ENCODE results near the gene MUC13.

MUC13 gene

DNA sequence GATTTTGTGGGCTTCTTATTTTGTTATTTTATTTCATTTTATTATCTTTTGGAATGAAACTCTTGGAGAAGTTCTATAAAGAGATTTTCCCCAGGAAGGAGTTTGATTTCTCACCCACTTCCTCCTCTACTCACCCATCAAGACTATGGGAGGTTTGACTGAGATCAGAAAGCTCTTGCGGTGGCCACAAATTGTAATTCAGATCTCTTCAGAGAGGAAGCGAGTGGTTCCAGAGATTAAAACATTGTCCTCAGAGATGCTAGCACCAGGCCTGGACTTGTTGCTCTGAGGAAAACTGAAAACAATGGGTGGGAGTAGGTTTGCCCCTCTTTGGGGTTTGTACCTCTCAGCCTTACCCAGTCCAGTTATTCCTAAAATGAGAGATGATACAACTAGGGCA lies 8.1 kb upstream of the MUC13 start:
- Histone ChIP-seq H3K4me3 (ENCODE audit: low read length) (no peak overlapping the region), H3K4me1 (ENCODE audit: insufficient read depth, low read length) (no peaks in the 10 kb centered on the region), H3K27ac (ENCODE audit: low read depth, low read length) (no peak overlapping the region), H3K9ac (ENCODE audit: low read depth, low read length) (no peak overlapping the region), H3K27me3 (ENCODE audit: insufficient read depth, low read length) (no peaks in the 10 kb centered on the region), H3K9me3 (ENCODE audit: insufficient read depth, low read depth, low read length) (no peaks in the 10 kb centered on the region), H3K36me3 (ENCODE audit: insufficient read depth, low read length) (no peaks in the 10 kb centered on the region)
- 94% methylated on average over 2 of the region's 2 CpGs for WGBS

DNA sequence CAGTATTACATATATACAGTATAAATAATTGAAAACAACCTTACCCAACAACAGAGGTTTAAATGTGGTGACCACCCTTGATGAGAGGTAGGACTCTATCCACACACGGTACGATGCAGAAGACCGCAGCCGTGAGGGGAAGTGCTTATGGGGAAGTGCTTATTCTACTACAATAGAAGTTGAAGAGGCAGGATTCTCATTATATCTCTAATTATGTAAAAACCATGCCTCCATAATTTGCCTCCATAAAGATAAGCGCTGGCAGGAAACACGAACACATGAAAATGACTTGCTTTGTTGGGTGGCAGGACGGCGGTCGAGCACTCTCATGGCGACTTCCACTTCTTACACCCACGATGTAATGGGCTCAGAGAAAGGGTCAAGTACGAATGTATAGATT lies 7.2 kb upstream of the MUC13 start:
- 90% methylated on average over 8 of the region's 12 CpGs for WGBS
- Histone ChIP-seq H3K27ac (ENCODE audit: low read depth, low read length) (no peak overlapping the region), H3K36me3 (ENCODE audit: insufficient read depth, low read length) (no peaks in the 10 kb centered on the region), H3K4me3 (ENCODE audit: low read length) (no peak overlapping the region), H3K27me3 (ENCODE audit: insufficient read depth, low read length) (no peaks in the 10 kb centered on the region), H3K9me3 (ENCODE audit: insufficient read depth, low read depth, low read length) (no peaks in the 10 kb centered on the region), H3K9ac (ENCODE audit: low read depth, low read length) (no peak overlapping the region), H3K4me1 (ENCODE audit: insufficient read depth, low read length) (no peaks in the 10 kb centered on the region)

DNA sequence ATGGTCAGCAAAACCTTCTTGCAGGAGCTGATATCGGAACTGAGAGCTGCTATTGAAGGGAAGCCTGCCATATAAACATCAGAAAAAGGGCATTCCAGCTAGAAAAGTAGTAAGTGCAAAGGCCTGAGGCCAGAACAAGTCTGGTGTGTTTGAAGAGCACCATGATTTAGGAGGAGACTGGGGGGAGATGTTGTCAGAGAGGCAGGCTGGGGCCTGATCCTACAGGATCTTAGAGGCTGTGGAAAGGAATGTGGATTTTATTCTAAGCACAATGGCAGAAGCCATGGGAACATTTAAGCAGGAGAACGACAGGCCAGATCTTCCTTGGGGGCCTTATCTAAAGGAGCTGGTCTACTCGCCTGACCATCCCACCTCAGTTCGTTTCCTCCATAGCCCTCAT lies 5.1 kb upstream of the MUC13 start:
- H3K4me1 ChIP-seq (ENCODE audit: insufficient read depth, low read length), result no peaks in the 10 kb centered on the region
- H3K9ac ChIP-seq (ENCODE audit: low read depth, low read length), result no peak overlapping the region
- H3K36me3 ChIP-seq (ENCODE audit: insufficient read depth, low read length), result no peaks in the 10 kb centered on the region
- WGBS, result 82% methylated on average over 4 of the region's 4 CpGs
- no peak overlapping the region for H3K27ac ChIP-seq (ENCODE audit: low read depth, low read length)
- no peaks in the 10 kb centered on the region for H3K9me3 ChIP-seq (ENCODE audit: insufficient read depth, low read depth, low read length)
- H3K4me3 ChIP-seq (ENCODE audit: low read length), result no peak overlapping the region
- H3K27me3 ChIP-seq (ENCODE audit: insufficient read depth, low read length), result no peaks in the 10 kb centered on the region

DNA sequence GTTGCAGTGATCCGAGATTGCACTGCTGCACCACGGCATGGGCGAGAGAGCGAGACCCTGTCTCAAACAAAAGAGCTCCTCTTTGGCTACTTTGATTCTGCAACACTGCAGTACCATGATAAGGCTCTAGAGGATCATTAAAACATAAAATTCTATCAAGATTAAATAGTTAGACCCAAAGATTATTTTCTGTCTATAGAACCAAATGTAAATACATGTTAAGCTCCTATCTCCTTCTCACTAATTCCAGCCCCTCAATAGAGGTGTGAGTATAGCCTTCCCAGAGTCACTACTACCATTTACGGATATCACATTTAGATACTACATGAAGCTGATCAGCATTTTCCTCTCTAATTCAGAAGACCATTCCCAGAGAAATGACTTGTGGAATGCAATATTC lies 4.3 kb upstream of the MUC13 start:
- H3K9me3 ChIP-seq (ENCODE audit: insufficient read depth, low read depth, low read length), result no peaks in the 10 kb centered on the region
- no peaks in the 10 kb centered on the region for H3K27me3 ChIP-seq (ENCODE audit: insufficient read depth, low read length)
- H3K4me1 ChIP-seq (ENCODE audit: insufficient read depth, low read length), result no peaks in the 10 kb centered on the region
- no peak overlapping the region for H3K4me3 ChIP-seq (ENCODE audit: low read length)
- H3K27ac ChIP-seq (ENCODE audit: low read depth, low read length), result no peak overlapping the region
- WGBS, result 98% methylated on average over 5 of the region's 5 CpGs
- no peaks in the 10 kb centered on the region for H3K36me3 ChIP-seq (ENCODE audit: insufficient read depth, low read length)
- H3K9ac ChIP-seq (ENCODE audit: low read depth, low read length), result no peak overlapping the region

DNA sequence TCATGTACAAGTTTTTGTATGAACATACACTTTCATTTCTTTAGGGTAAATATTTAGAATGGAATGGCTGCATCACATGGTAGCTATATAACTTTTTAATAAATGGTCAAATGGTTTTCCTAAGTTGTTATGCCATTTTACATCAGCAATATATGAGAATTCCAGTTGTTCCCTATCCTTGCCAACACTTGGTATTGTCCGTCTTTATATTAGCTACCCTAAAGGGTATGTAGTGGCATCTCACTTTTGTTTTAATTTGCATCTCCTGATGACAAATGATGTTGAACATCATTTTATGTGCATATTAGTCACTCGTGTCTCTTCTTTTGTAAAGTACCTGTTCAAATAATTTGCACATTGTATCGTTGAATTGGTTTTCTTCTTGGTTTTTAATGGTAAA lies 2.5 kb upstream of the MUC13 start:
- H3K27me3 ChIP-seq (ENCODE audit: insufficient read depth, low read length), result no peaks in the 10 kb centered on the region
- no peaks in the 10 kb centered on the region for H3K36me3 ChIP-seq (ENCODE audit: insufficient read depth, low read length)
- H3K4me1 ChIP-seq (ENCODE audit: insufficient read depth, low read length), result no peaks in the 10 kb centered on the region
- WGBS, result 86% methylated on average over 2 of the region's 3 CpGs
- no peak overlapping the region for H3K9ac ChIP-seq (ENCODE audit: low read depth, low read length)
- no peak overlapping the region for H3K4me3 ChIP-seq (ENCODE audit: low read length)
- H3K9me3 ChIP-seq (ENCODE audit: insufficient read depth, low read depth, low read length), result no peaks in the 10 kb centered on the region
- no peak overlapping the region for H3K27ac ChIP-seq (ENCODE audit: low read depth, low read length)

DNA sequence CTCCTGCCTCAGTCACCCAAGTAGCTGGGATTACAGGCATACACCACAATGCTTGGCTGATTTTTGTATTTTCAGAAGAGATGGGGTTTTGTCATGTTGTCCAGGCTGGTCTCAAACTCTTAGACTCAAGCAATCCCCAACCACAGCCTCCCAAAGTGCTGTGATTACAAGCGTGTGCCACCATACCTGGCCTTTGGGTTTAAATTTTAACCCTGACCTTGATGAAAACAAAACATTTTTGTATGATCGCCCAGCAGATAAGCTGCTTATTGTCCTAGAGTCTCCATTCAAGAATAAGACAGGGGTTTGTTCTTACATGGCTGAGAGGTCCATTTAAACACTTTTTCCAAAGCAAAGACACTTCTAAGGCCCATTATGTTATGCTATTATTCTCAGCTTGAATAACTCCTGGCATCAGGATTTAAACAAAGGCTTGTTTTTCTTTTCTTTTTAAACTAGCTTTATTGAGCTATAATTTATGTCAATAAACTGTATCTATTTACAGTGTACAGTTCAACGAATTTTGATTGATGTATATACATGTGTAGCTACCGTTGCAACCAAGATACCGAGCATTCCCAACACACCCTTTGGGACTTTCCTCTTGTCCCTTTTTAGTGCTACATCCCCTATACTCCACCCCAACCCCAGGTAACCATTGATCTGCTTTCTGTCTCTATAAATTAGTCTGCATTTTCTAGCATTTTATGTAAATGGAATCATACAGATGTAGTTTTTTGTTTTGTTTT lies 1.4 kb upstream of the MUC13 start:
- H3K4me3 ChIP-seq (ENCODE audit: low read length), result no peak overlapping the region
- H3K27me3 ChIP-seq (ENCODE audit: insufficient read depth, low read length), result no peaks in the 10 kb centered on the region
- no peak overlapping the region for H3K9ac ChIP-seq (ENCODE audit: low read depth, low read length)
- no peaks in the 10 kb centered on the region for H3K9me3 ChIP-seq (ENCODE audit: insufficient read depth, low read depth, low read length)
- no peak overlapping the region for H3K27ac ChIP-seq (ENCODE audit: low read depth, low read length)
- no peaks in the 10 kb centered on the region for H3K36me3 ChIP-seq (ENCODE audit: insufficient read depth, low read length)
- no peaks in the 10 kb centered on the region for H3K4me1 ChIP-seq (ENCODE audit: insufficient read depth, low read length)
- WGBS, result 91% methylated on average over 4 of the region's 5 CpGs

DNA sequence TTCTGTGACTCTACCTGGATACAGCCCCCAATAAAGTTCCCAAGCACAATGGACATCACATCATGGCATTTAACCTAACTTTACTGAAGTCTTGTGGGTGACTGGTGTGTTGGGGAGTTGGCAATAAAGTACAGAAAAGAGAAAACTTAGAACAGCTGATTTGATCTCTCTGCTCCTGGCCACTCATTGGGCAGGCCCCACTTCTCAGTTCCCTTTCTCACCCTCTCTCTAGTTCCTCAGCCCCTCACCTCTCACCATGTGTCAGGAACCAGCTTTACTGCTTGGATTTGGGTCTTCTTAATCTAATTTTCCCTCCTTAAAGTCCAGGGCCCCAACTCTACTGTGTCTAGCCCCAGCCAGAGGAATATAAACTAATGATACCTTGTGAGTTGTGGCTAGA lies 713 bp upstream of the MUC13 start:
- no peak overlapping the region for H3K4me3 ChIP-seq (ENCODE audit: low read length)
- H3K4me1 ChIP-seq (ENCODE audit: insufficient read depth, low read length), result no peaks in the 10 kb centered on the region
- no peaks in the 10 kb centered on the region for H3K36me3 ChIP-seq (ENCODE audit: insufficient read depth, low read length)
- H3K9ac ChIP-seq (ENCODE audit: low read depth, low read length), result no peak overlapping the region
- H3K27ac ChIP-seq (ENCODE audit: low read depth, low read length), result no peak overlapping the region
- H3K9me3 ChIP-seq (ENCODE audit: insufficient read depth, low read depth, low read length), result no peaks in the 10 kb centered on the region
- H3K27me3 ChIP-seq (ENCODE audit: insufficient read depth, low read length), result no peaks in the 10 kb centered on the region

DNA sequence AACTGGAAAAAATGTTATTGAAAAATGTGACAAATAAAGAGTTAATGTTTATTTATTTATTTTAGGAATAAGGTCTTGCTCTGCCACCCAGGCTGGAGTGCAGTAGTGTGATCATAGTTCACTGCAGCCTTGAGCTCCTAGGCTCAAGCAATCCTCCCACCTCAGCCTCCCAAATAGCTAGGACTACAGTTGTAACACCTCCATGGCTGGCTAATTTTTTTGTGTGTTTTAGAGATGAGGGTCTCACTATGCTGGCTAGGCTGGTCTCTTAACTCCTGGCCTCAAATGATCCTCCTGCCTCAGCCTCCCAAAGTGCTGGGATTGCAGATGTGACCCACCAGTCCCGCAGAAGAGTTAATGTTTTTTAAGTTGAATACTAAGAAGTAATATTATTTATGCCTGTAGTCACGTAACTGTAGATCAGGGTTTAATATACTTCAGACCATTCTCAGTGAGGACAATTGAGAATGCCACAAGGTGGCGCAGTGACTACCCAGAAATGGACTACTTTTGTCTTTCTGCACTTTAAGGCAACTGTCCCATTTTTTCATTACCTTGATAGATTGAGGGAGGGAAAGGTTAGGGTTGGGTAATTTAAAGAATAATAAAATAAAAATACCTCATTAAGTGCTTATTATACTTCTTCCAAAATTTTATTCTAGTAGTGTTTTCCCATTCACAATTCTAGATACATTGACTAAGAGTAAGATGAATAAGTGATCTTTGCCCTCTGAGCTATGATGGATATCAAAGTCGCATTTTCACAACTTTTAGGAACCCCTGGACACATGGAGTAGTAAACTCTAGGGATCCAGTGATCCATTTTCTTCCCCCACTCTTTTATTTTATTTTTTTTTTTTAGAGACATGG lies 6.0 kb downstream of the MUC13 start:
- Histone ChIP-seq H3K4me3 (ENCODE audit: low read length) (no peak overlapping the region), H3K27ac (ENCODE audit: low read depth, low read length) (no peak overlapping the region)
- 48% methylated on average over 4 of the region's 4 CpGs for WGBS

DNA sequence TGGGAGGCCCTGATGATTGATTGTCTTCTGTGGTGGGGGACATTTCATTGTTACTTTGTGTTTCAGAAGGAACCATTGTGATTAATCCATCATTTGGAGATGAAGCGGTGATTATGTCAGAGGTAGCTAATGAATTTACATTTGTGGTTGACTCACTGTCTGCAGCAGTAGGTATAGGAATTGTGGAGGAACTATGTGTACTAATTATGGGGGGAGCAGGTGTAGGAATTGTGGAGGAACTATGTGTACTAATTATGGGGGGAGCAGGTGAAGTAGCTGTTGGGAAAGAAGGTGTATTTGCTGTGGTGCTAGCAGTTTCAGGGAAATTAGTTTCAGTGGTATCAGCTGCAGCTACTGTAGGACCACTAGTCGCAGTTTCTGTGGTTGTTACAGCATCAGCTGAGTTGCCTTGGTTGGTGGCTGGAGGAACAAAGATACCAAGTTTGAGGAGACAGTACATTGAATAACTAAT lies 6.9 kb downstream of the MUC13 start:
- no peak overlapping the region for H3K9ac ChIP-seq (ENCODE audit: low read depth, low read length)
- no peaks in the 10 kb centered on the region for H3K4me1 ChIP-seq (ENCODE audit: insufficient read depth, low read length)
- H3K27me3 ChIP-seq (ENCODE audit: insufficient read depth, low read length), result no peaks in the 10 kb centered on the region
- no peak overlapping the region for H3K27ac ChIP-seq (ENCODE audit: low read depth, low read length)
- no peaks in the 10 kb centered on the region for H3K9me3 ChIP-seq (ENCODE audit: insufficient read depth, low read depth, low read length)
- H3K4me3 ChIP-seq (ENCODE audit: low read length), result no peak overlapping the region
- 95% methylated on average over 2 of the region's 2 CpGs for WGBS
- no peaks in the 10 kb centered on the region for H3K36me3 ChIP-seq (ENCODE audit: insufficient read depth, low read length)

More for the DNA sequence above, 6.0 kb downstream of the MUC13 start:
- no peaks in the 10 kb centered on the region for H3K27me3 ChIP-seq (ENCODE audit: insufficient read depth, low read length)
- H3K9ac ChIP-seq (ENCODE audit: low read depth, low read length), result no peak overlapping the region
- H3K4me1 ChIP-seq (ENCODE audit: insufficient read depth, low read length), result no peaks in the 10 kb centered on the region
- H3K36me3 ChIP-seq (ENCODE audit: insufficient read depth, low read length), result no peaks in the 10 kb centered on the region
- no peaks in the 10 kb centered on the region for H3K9me3 ChIP-seq (ENCODE audit: insufficient read depth, low read depth, low read length)

DNA sequence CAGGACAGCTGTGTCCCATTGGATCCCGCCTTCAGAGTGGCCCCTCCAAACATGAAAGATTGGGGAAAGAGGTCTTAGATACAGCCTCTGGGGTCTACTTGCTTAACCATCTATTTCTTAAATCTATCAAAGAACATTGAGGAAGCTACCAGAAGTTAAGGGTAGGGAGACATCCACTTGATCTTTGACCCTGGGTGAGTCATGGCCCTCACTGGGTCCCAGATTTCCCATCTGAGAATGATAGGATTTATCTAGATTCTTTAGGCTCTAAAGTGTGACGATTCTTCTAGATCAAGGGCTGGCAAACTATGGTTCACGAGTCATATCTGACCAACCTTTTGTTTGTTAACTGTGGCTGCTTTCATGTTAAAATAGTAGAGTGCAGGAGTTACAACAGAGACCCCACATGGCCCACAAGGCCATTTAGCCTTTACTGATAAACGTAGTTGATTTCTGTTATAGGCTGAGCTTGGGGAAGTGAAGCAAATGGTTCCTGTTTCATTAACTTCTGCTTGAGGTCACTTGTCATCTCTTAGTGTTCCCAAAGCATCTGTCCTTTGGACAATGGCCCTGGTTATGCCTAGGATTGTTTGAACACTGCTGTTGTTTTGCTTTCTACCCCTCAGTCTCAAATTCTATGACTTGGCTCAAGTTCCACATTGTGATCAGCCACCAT lies 8.0 kb downstream of the MUC13 start:
- no peak overlapping the region for H3K9ac ChIP-seq (ENCODE audit: low read depth, low read length)
- H3K27ac ChIP-seq (ENCODE audit: low read depth, low read length), result no peak overlapping the region
- 89% methylated on average over 4 of the region's 4 CpGs for WGBS
- no peaks in the 10 kb centered on the region for H3K9me3 ChIP-seq (ENCODE audit: insufficient read depth, low read depth, low read length)
- H3K4me1 ChIP-seq (ENCODE audit: insufficient read depth, low read length), result no peaks in the 10 kb centered on the region
- H3K4me3 ChIP-seq (ENCODE audit: low read length), result no peak overlapping the region
- no peaks in the 10 kb centered on the region for H3K27me3 ChIP-seq (ENCODE audit: insufficient read depth, low read length)
- no peaks in the 10 kb centered on the region for H3K36me3 ChIP-seq (ENCODE audit: insufficient read depth, low read length)

DNA sequence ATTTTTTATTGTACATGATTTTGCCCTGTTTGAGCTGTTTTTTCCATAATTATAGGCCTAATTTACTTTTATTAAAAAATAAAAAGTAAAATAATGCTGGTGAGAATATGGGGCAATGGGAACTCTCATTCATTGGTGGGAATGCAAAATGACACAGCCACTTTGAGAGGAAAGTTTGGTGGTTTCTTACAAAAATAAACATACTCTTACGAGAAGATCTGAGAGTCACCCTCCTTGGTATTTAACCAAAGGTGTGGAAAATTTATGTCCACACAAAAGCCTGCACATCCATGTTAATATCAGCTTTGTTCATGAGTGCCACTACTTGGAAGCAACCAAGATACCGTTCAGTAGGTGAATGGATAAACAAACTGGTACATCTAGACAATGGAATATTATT lies 9.8 kb downstream of the MUC13 start:
- H3K4me3 ChIP-seq (ENCODE audit: low read length), result no peak overlapping the region
- WGBS, result 94% methylated on average over 2 of the region's 2 CpGs
- no peaks in the 10 kb centered on the region for H3K36me3 ChIP-seq (ENCODE audit: insufficient read depth, low read length)

More for the DNA sequence above, 9.8 kb downstream of the MUC13 start:
- H3K9ac ChIP-seq (ENCODE audit: low read depth, low read length), result no peak overlapping the region
- no peak overlapping the region for H3K27ac ChIP-seq (ENCODE audit: low read depth, low read length)
- no peaks in the 10 kb centered on the region for H3K9me3 ChIP-seq (ENCODE audit: insufficient read depth, low read depth, low read length)
- no peaks in the 10 kb centered on the region for H3K27me3 ChIP-seq (ENCODE audit: insufficient read depth, low read length)
- H3K4me1 ChIP-seq (ENCODE audit: insufficient read depth, low read length), result no peaks in the 10 kb centered on the region
